RWPE1 (cell line): Measurements from ENCODE around the gene BRSK2.
A peak's percentile ranks its signal among the peaks of the same experiment; 100 is the strongest.

Experiments used
- CTCF ChIA-PET: fragments of 350-600 bp; sonication (Branson Sonifier 250); formaldehyde crosslinking; extraction: SDS; loops from one replicate; lab custom pipeline; 2021; lab: Yijun Ruan, JAX
- POLR2A ChIA-PET: fragments of 400-600 bp; formaldehyde crosslinking; extraction: SDS; loops from one replicate; lab custom pipeline; 2020; ENCODE audit warnings: antibody characterized with exemption; ENCODE audit not compliant: low non-redundant PET; lab: Yijun Ruan, JAX
- DNase-seq: peaks from one replicate; pipeline ENCODE4 v3.0.0; 2012; ENCODE audit warnings: low spot score
- H3K27ac ChIP-seq: fragments of 450-650 bp; 2 replicates; pipeline ENCODE4 v1.5.1; 2017
- TF ChIP-seq, protein P1 (sequence below): fragments of 450-650 bp; conservative IDR thresholded peaks from 2 replicates; pipeline ENCODE4 v1.5.1; 2017; ENCODE audit warnings: low read depth, mild to moderate bottlenecking

The BRSK2 gene

DNA sequence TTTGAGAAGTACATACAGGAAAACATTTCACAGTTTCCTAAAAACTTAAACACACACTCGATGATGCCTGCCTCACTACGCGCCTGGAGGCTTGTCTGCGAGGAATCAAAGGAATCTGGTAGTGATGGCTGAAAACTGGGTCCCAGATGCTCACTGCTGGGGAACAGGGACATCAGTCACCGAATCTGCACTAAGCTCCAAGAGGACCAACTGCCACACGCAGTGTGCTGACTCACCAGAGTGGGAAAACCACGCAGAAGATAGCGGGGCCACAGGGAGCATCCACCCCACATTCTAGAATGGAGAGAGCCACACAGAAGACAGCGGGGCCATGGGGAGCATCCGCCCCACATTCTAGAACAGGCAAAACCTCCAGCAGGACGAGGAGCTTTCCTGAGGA is 121.2 kb downstream of the BRSK2 start:
- H3K27ac ChIP-seq = peak overlapping the region; percentile 41
- CTCF ChIA-PET = interaction anchor here (0.7 kb wide), 1 partner anchor 169 kb away, joined by 4 read pairs; no protein-coding TSS in a partner anchor
- POLR2A ChIA-PET = no interaction called here
- TF ChIP-seq, protein P1, sequence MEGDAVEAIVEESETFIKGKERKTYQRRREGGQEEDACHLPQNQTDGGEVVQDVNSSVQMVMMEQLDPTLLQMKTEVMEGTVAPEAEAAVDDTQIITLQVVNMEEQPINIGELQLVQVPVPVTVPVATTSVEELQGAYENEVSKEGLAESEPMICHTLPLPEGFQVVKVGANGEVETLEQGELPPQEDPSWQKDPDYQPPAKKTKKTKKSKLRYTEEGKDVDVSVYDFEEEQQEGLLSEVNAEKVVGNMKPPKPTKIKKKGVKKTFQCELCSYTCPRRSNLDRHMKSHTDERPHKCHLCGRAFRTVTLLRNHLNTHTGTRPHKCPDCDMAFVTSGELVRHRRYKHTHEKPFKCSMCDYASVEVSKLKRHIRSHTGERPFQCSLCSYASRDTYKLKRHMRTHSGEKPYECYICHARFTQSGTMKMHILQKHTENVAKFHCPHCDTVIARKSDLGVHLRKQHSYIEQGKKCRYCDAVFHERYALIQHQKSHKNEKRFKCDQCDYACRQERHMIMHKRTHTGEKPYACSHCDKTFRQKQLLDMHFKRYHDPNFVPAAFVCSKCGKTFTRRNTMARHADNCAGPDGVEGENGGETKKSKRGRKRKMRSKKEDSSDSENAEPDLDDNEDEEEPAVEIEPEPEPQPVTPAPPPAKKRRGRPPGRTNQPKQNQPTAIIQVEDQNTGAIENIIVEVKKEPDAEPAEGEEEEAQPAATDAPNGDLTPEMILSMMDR = no peak
- DNase-seq = no peak

DNA sequence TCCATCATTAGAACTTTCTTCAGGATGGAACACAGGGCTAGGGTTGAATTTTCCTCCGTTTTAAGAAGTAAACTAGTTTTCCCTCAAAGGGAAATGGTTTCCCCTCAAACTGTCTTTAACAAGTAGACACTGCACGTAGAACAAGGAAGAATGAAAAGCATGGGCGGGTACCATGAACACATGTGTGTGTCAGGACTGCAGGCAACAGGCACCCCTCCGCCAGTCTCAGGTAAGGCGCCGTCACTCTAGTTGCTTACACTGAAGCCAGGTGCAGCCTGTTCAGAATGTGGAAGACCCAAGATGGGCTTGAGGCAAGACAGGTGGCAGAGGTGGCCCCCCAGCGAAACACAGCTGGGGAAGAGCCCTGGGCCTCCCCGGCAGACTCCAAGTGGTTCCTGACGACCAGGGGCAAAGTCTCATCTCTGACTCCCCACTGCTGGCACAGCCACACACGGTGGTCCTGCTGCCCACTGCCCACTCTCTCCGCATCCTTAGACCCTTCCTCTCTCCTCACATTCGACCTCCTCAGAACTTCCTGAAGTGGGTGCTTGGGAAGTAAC is 122.3 kb downstream of the BRSK2 start:
- CTCF ChIA-PET = no interaction called here
- DNase-seq = no peak
- TF ChIP-seq, protein P1 = no peak
- peak overlapping the region; percentile 41 for H3K27ac ChIP-seq
- POLR2A ChIA-PET = no interaction called here
